SH-SY5Y (cell line): Measurements from ENCODE around the gene TAS2R43.

Experiments
- GATA2 ChIP-seq: IDR thresholded peaks from 2 replicates; pipeline ENCODE4 v1.6.1; 2011; ENCODE audit warnings: mild to moderate bottlenecking, low read depth, low read length
- GATA3 ChIP-seq: IDR thresholded peaks from 2 replicates; pipeline ENCODE4 v1.6.1; 2011; ENCODE audit warnings: low read depth, mild to moderate bottlenecking, low read length, moderate library complexity

TAS2R43 gene, protein sequence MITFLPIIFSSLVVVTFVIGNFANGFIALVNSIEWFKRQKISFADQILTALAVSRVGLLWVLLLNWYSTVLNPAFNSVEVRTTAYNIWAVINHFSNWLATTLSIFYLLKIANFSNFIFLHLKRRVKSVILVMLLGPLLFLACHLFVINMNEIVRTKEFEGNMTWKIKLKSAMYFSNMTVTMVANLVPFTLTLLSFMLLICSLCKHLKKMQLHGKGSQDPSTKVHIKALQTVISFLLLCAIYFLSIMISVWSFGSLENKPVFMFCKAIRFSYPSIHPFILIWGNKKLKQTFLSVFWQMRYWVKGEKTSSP

DNA sequence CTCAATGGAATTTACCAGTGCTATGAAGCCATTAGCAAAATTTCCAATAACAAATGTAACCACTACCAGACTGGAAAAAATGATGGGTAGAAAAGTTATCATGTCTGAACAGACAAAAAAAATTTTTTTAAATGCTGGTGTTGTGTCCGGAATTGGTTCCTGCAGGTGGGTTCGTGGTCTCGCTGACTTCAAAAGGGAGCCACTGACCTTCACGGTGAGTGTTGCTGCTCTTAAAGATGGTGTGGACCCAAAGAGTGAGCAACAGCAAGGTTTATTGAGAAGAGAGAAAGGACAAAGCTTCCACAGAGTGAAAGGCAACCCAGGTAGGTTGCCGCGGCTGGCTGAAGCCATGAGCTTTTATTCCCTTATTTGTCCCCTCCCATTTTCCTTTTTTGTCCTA is at the start of gene TAS2R43:
TSS of gene TAS2R43 (minus strand) at position 186 of the 400 bp plus-strand sequence. CDS start at position 102, 84 bp downstream.
- TF ChIP-seq GATA3 (no peak), GATA2 (no peak)

DNA sequence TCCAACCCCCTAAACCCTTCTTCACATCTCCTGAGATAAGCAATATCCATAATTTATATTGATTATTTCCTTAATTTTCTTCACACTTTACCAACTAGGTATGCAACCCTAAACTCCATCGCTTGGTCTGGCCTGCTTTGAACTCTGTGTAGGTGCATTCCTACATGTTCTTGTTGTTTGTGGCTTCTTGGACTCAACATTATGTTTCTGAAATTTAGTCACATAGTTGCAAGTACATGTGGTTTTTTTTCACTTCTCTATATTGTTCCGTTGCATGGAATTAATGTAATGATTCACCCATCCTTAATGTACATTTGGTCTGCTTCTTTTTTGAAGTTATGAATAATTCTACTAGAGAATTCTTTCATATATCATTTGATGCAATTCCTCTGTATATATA is 44.0 kb upstream of the TAS2R43 start:
- no peak for TF ChIP-seq GATA3
- no peak for TF ChIP-seq GATA2

DNA sequence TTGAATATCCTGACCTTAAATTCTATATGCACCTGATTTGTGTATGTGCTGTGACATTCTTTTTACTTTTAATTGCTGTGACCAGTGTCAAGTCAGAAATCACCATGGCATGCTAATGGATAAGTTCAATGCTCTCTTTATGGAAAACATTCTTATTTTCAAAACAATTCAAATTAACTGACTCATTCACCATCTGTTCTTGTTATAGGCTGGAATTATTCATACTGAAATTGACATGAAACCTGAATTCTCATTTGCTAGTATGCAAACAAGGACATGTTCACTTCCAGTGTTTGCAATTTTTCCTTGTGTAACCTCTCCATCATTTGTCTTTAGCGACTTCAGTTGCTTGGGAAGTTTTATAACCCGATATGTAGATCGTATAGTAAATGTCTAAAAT is 42.2 kb upstream of the TAS2R43 start, which contains the start of gene TAS2R30:
TSS of gene TAS2R30 (minus strand) at position 340 of the 400 bp plus-strand sequence. CDS start 400 bp downstream, outside the sequence.
- TF ChIP-seq GATA3, result no peak
- TF ChIP-seq GATA2, result no peak

DNA sequence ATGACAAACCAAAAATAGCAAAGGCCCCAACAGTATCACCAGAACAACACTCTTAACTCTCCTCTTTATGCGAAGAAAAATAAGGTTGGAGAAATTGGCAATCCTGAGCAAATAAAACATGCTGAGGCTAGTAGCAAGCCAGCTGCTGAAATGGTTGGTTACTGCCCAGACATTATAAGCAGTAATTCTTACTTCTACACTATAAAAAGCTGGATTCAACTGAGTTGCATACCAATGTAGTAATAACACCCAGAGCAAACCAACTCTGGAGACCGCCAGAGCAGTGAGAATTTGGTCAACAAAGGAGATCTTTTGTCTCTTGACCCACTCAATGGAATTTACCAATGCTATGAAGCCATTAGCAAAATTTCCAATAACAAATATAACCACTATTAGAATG is 41.7 kb upstream of the TAS2R43 start:
- TF ChIP-seq GATA2, result no peak
- TF ChIP-seq GATA3, result no peak

DNA sequence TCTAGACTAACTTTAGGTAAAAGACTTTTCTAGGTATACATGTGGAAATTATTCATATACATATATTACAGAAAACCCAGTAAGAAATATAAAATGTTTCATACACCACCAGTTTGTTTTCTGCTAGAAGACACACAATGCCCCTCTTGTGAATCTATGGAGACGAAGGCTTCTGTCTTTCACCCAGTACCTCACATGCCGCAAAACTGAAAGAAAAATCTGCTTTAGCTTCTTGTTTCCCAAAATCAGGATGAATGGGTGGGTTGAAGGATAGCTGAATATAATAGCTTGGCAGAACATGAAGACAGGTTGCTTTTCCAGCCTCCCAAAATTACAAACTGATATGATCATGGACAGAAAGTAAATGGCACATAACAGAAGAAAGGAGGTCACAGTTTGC is 41.0 kb upstream of the TAS2R43 start:
- no peak for TF ChIP-seq GATA3
- no peak for TF ChIP-seq GATA2

DNA sequence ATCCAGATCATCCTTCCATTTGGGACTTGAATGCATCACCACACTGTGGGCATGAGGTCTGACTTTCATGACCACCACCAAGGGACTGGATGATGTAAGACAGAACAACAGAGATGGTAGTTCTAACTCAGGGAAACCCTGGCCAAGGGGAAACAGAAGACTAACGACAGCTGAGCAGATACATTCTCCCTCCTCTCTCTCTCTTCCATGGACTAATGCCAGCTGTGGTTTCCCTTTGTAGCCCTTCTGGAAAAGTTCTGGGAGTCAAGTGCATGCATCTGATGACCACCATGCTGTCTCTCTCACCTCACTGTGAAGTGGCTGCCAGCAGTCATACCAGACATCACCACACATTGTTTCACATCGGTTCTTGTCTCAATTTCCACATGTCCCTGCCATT is 38.9 kb upstream of the TAS2R43 start:
- TF ChIP-seq GATA2, result no peak
- TF ChIP-seq GATA3, result no peak

DNA sequence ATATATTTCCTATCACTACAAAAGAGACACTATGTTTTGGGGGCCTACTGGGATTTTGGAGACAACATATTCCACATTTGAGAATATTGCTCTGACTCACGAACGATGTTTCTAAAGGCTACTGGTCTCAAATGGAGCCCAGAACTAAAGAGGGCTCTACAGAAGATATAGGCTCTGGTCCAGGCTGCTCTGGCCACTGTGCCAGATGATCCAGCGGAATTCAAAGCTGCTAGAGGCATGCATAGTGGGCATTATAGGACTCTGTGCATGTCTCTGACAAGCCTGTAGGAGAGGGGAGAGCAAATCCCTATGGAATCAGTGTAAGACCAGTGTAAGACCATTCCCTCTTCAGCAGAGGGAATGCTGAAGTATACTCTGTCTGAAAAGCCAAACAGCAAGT is 38.3 kb upstream of the TAS2R43 start:
- TF ChIP-seq GATA3, result no peak
- TF ChIP-seq GATA2, result no peak

DNA sequence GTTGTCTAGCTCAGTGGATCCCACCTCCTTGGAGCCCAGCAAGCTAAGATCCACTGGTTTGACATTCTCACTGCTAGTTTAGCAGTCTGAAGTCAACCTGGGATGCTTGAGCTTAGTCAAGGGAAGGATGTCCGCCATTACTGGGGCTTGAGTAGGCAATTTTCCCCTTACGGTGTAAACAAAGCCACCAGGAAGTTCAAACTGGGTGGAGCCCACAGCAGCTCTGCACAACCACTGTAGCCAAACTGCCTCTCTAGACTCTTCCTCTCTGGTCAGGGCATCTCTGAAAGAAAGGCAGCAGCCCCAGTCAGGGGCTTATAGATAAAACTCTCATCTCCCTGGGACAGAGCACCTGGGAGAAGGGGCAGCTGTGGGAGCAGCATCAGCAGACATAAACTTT is 16.7 kb upstream of the TAS2R43 start:
- no peak for TF ChIP-seq GATA2
- TF ChIP-seq GATA3, result no peak

DNA sequence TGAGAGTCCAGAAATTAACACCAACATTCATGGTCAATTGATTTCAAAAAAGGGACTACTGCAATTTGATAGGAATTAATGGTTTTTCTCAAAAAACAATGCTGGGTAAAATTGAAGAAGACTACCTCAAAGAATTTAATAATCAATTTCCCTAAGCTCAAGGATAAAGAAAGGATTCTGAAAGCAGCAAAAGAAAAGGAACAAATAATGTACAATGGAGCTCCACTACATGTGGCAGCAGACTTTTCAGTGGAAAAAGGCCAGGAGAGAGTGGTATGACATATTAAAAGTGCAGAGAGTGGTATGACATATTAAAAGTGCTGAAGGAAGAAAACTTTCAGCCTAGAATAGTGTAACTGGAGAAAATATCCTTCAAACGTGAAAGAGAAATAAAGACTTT is 15.6 kb upstream of the TAS2R43 start:
- no peak for TF ChIP-seq GATA2
- TF ChIP-seq GATA3, result no peak

DNA sequence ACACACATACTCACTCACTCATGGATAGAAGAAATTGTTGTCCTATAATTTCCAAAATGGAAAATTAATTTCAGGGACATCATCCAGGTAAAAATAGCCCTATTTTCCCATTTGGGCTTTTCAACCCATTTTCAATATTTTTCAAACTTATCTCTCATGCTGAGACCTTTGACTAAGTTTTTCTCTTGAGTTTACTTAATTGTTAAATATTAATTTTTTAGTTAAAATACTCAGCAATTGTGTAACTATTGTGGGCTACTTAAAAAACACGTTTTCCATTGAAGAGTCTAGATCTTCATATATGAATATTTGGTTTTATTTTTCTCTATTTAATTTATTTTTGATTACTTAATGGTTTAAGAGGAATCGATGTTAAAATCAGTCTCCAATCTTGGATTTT is 14.2 kb upstream of the TAS2R43 start:
- TF ChIP-seq GATA2, result no peak
- no peak for TF ChIP-seq GATA3

DNA sequence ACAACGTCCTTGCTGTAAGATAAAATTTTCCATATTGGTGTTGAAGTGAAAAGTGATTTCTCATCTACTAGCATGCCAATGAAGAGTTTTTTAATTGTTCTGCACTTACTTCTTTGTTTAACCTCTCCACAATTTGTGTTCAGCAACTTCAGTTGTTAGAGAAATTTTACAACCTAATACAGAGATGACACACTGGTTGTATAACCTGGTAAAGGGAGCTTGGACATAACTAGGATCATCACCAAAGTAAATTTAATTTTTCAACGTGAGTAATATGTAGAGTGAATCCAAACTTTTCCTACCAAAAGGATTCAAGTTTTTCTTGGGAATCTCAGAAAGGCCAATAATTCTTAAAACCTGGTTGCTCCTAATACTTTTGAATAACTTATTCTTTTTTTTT is 13.4 kb upstream of the TAS2R43 start:
- TF ChIP-seq GATA2, result no peak

DNA sequence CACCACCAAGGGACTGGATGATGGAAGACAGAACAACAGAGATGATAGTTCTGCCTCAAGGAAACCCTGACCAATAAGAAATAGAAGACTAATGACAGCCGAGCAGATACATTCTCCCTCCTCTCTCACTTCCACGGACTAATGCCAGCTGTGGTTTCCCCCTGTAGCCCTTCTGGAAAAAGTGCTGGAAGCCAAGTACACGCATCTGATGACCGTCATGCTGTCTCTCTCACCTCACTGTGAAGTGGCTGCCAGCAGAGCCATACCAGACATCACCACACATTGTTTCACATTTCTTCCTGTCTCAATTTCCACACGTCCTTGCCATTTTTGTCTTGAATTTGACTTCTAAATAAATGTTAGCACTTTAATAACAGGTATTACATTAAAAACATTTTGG is 2.9 kb downstream of the TAS2R43 start:
- TF ChIP-seq GATA2 (no peak), GATA3 (no peak)

DNA sequence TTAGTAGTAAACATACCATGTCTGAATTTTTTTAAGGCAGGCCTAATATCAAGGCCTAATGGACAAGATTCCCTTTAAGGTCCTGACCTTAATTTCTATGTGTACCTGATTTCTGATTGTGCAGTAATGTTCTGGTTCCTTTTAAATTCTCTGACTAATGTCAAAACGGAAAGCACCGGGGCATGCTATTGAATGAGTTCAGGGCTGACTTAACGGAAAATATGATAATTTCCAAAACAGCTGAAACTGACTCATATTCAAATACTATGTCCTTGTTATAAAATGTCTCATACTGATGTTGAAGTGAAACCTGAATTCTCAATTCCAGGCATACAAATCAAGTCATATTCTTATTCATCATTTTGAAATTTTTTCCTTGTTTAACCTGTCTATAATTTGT is 6.7 kb downstream of the TAS2R43 start:
- no peak for TF ChIP-seq GATA3
- no peak for TF ChIP-seq GATA2

DNA sequence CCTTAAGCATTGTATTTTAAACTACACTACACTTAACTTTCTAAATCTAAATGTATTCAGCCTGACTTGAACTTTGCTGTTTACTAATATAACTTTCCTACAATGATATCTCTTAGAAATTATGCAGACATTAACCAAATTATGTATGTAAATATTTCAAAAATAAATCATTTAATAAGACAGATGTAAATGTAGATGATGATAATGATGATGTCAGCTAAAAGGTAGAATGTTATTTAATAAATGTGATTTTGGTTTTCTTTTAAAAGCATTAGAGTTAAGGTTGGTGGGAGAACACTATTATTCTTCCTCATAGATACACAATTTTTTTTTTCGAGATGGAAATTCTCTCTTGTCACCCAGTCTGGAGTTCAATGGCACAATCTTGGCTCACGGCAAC is 10.1 kb downstream of the TAS2R43 start:
- TF ChIP-seq GATA3 (no peak), GATA2 (no peak)

DNA sequence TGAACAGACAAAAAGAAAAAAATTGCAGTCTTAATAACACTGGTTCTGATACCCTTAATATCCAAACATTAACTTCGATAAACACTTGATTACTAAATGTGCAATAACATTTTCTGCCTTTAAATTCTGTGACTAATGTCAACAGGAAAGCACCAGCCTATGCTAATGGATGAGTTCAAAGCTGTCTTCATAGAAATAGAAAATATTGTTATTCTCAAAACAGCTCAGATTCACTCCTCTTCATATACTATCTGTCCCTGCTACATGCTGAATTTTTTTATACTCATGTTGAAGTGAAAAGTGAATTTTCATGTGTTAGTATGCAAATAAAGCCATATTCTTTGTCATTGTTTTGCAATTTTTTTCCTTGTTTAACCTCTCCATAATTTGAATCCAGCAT is 13.9 kb downstream of the TAS2R43 start:
- TF ChIP-seq GATA2 (no peak), GATA3 (no peak)

DNA sequence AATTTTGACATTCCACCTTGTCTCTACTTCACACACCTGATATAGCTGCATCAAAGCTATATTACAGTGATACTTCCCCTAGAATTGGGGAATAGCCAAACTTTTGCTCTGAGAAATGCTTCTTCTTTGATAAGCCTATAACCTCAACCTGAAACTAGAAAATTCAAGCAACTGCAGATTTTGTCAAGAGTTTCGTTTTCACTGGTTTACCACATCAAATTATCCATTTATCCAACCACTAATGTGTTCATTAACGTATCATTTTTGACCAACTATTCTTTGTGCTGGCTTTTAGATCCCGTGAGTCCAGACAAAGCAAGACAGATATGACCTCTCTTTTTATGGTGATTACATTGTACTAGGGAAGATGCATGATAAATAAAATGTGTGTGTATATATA is 16.5 kb downstream of the TAS2R43 start:
- TF ChIP-seq GATA2, result no peak
- no peak for TF ChIP-seq GATA3
